ENCODE results near the gene FUCA1. TPM values are rescaled to one million over a fixed set of nuclear protein-coding genes. Genes with fewer than 3 reads are reported as not detected.

The FUCA1 gene
- total and polyA plus RNA-seq, 2 of the 4 experiments (the other 2 are of a cell fraction) = 2.9 to 3.5 TPM

DNA sequence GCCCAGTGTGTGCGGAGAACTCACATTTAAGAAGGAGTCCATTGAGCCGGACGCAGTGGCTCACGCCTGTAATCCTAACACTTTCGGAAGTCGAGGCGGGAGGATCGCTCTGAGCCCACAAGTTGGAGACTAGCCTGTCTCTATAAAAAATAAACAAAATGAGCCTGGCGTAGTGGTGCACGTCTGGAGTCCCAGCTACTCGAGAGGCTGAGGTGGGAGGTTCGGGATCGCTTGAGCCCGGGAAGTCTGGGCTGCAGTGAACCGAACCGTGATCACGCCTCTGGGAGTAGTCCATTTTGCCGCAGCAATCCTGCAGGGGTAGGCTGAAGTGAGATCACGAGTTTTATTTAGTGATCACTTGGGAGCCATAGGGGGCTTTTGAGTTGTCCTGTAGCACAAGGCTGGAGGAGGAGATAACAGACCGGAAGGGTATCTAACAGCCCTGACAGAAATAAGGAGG, 497 bp upstream of the FUCA1 start:
- Histone ChIP-seq H3K79me1 (ENCODE audit: low read depth in 1 of 2, low read length in 2 of 2) (no peaks in the 10 kb centered on the region), H3K56ac (ENCODE audit: extremely low read depth, insufficient read depth, low read length) (no peak overlapping the region), H3K14ac (replicated peaks; ENCODE audit: low read depth, low read length) (no peak overlapping the region), H3K4me2 (ENCODE audit: low read depth, low read length) (peak overlapping the region; percentile 82), H3K4me1 (ENCODE audit: control insufficient read depth, insufficient read depth, low read length) (no peaks in the 10 kb centered on the region), H3K4ac (ENCODE audit: low read depth, low read length) (no peak overlapping the region), H3K9me3 (ENCODE audit: control insufficient read depth, insufficient read depth, low read length) (no peaks in the 10 kb centered on the region; the same call in 1 of the 2 replicates), H2BK20ac (ENCODE audit: low read depth, low read length) (no peak overlapping the region), H3K27ac (ENCODE audit: insufficient read depth, low read length) (no peak overlapping the region), H2BK120ac (ENCODE audit: low read depth, low read length) (no peak overlapping the region), H3K9ac (ENCODE audit: low read depth, low read length) (no peak overlapping the region), H2AFZ (replicated peaks; ENCODE audit: low read length, poor library complexity) (peak overlapping the region; percentile 96), H2AK5ac (ENCODE audit: low read depth, low read length) (no peak overlapping the region), H2BK5ac (ENCODE audit: low read depth, low read length, poor library complexity, severe bottlenecking) (no peak overlapping the region), H2BK15ac (ENCODE audit: low read depth, low read length) (no peak overlapping the region), H3K27me3 (ENCODE audit: control insufficient read depth, insufficient read depth, low read length) (peaks cover 27% of the 10 kb centered on the region), H4K8ac (ENCODE audit: low read depth in 2 of 2, low read length in 2 of 2) (peak overlapping the region in 1 of 2 experiments; percentile 4; a peak in 1 of 4 replicates), H3K23ac (ENCODE audit: low read depth, low read length) (no peak overlapping the region), H3K36me3 (ENCODE audit: control insufficient read depth, insufficient read depth, low read length) (no peaks in the 10 kb centered on the region), H4K91ac (ENCODE audit: insufficient read depth, low read depth, low read length) (no peak overlapping the region), H3K4me3 (ENCODE audit: insufficient read depth, low read depth, low read length) (peak overlapping the region; percentile 61), H3K9me1 (ENCODE audit: insufficient read depth, low read length) (no peaks in the 10 kb centered on the region), H3K18ac (ENCODE audit: low read depth, low read length) (no peak overlapping the region), H4K5ac (ENCODE audit: low read depth, low read length) (no peak overlapping the region), H2AK9ac (replicated peaks; ENCODE audit: low read depth, low read length, poor library complexity) (peak overlapping the region; percentile 33), H4K20me1 (ENCODE audit: insufficient read depth, low read length) (no peaks in the 10 kb centered on the region)
- 23% methylated on average over 12 of the region's 20 CpGs; no CpG with 5 or more reads in 1 of the 2 experiments for WGBS, 2 experiments (ENCODE audit: extremely low coverage in 2 of 2, insufficient read length in 1 of 2)
- DNase-seq (no peak), ATAC-seq (ENCODE audit: low read depth) (peak; percentile 27)
- dilution Hi-C loops (cut with HindIII; ENCODE audit: low sequenced_read_pairs, unreplicated experiment) (no loop called here), intact Hi-C loops (cut with micrococcal nuclease) (loop anchor here (1.0 kb wide), 2 partner anchors 59 to 96 kb away; no protein-coding TSS in a partner anchor), in situ Hi-C loops (cut with MboI; ENCODE audit: low sequenced_read_pairs) (no loop called here)
- TF ChIP-seq NFE2L2 (IDR thresholded peaks at IDR 0.05; ENCODE audit: low read depth, low read length) (no peak), CEBPB (IDR thresholded peaks at IDR 0.05; ENCODE audit: low read depth, low read length) (no peak), FOS (IDR thresholded peaks at IDR 0.05; ENCODE audit: low read depth, low read length) (no peak), MAZ (IDR thresholded peaks at IDR 0.05; ENCODE audit: borderline replicate concordance, low read depth, low read length) (no peak), RFX5 (IDR thresholded peaks at IDR 0.05; ENCODE audit: low read depth, low read length) (no peak), POLR2A (IDR thresholded peaks at IDR 0.05; ENCODE audit: low read depth, low read length) (no peak), CHD1 (IDR thresholded peaks at IDR 0.05; ENCODE audit: low read depth, low read length) (no peak), BHLHE40 (IDR thresholded peaks at IDR 0.05; ENCODE audit: low read depth, low read length) (no peak), MAFK (IDR thresholded peaks at IDR 0.05; ENCODE audit: low read depth, low read length) (no peak), RCOR1 (IDR thresholded peaks at IDR 0.05; ENCODE audit: insufficient replicate concordance, low read length) (no peak), SMC3 (IDR thresholded peaks at IDR 0.05; ENCODE audit: low read depth, low read length) (no peak), MXI1 (IDR thresholded peaks at IDR 0.05; ENCODE audit: borderline replicate concordance, low read depth, low read length) (no peak), RAD21 (IDR thresholded peaks at IDR 0.05; ENCODE audit: low read length) (no peak)
- TF ChIP-seq, protein P1, sequence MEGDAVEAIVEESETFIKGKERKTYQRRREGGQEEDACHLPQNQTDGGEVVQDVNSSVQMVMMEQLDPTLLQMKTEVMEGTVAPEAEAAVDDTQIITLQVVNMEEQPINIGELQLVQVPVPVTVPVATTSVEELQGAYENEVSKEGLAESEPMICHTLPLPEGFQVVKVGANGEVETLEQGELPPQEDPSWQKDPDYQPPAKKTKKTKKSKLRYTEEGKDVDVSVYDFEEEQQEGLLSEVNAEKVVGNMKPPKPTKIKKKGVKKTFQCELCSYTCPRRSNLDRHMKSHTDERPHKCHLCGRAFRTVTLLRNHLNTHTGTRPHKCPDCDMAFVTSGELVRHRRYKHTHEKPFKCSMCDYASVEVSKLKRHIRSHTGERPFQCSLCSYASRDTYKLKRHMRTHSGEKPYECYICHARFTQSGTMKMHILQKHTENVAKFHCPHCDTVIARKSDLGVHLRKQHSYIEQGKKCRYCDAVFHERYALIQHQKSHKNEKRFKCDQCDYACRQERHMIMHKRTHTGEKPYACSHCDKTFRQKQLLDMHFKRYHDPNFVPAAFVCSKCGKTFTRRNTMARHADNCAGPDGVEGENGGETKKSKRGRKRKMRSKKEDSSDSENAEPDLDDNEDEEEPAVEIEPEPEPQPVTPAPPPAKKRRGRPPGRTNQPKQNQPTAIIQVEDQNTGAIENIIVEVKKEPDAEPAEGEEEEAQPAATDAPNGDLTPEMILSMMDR (conservative IDR thresholded peaks at IDR 0.05; ENCODE audit: low read depth, low read length) = no peak
- TF ChIP-seq, protein P2, sequence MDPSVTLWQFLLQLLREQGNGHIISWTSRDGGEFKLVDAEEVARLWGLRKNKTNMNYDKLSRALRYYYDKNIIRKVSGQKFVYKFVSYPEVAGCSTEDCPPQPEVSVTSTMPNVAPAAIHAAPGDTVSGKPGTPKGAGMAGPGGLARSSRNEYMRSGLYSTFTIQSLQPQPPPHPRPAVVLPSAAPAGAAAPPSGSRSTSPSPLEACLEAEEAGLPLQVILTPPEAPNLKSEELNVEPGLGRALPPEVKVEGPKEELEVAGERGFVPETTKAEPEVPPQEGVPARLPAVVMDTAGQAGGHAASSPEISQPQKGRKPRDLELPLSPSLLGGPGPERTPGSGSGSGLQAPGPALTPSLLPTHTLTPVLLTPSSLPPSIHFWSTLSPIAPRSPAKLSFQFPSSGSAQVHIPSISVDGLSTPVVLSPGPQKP (IDR thresholded peaks at IDR 0.05; ENCODE audit: borderline replicate concordance, low read depth, low read length) = no peak
- TF ChIP-seq, protein P3, sequence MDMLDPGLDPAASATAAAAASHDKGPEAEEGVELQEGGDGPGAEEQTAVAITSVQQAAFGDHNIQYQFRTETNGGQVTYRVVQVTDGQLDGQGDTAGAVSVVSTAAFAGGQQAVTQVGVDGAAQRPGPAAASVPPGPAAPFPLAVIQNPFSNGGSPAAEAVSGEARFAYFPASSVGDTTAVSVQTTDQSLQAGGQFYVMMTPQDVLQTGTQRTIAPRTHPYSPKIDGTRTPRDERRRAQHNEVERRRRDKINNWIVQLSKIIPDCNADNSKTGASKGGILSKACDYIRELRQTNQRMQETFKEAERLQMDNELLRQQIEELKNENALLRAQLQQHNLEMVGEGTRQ (IDR thresholded peaks at IDR 0.05; ENCODE audit: low read depth, low read length) = no peak
- ChIA-PET CTCF (interaction anchor here (1.1 kb wide), 1 partner anchor 13 kb away, joined by 4 read pairs; no protein-coding TSS in a partner anchor), POLR2A (ENCODE audit: unreplicated experiment) (no interaction called here)
- no TSS peak for BruUV-seq (replicated peaks)
